ENCODE results near the gene OPCML.

GRCh38 chr11:133020372-133020714 is 512.0 kb downstream of the OPCML start:
- TF ChIP-seq EZH2 (IDR thresholded peaks at IDR 0.05; ENCODE audit: low read length): no peak
- TF ChIP-seq CTCF (optimal IDR thresholded peaks at IDR 0.05 in 1 of 3, IDR thresholded peaks at IDR 0.05 in 1 of 3, conservative IDR thresholded peaks at IDR 0.05 in 1 of 3; ENCODE audit: extremely low read depth in 1 of 3, insufficient read depth in 2 of 3, low read length in 3 of 3): no peak

Measured in keratinocyte (primary cell).